G401.6 (cell line): ENCODE data around the gene CMTM5.
"Not testable (repeated sequence)": the region's sequence is repeated elsewhere in the genome, so short reads cannot be mapped to it uniquely, and the experiment has no call there.

Source experiments
- FAIRE-seq: peaks from 2 replicates; lab custom pipeline; 2012; peaks lifted over from hg19 to GRCh38; lab: Jason Lieb, UNC

Gene CMTM5

DNA sequence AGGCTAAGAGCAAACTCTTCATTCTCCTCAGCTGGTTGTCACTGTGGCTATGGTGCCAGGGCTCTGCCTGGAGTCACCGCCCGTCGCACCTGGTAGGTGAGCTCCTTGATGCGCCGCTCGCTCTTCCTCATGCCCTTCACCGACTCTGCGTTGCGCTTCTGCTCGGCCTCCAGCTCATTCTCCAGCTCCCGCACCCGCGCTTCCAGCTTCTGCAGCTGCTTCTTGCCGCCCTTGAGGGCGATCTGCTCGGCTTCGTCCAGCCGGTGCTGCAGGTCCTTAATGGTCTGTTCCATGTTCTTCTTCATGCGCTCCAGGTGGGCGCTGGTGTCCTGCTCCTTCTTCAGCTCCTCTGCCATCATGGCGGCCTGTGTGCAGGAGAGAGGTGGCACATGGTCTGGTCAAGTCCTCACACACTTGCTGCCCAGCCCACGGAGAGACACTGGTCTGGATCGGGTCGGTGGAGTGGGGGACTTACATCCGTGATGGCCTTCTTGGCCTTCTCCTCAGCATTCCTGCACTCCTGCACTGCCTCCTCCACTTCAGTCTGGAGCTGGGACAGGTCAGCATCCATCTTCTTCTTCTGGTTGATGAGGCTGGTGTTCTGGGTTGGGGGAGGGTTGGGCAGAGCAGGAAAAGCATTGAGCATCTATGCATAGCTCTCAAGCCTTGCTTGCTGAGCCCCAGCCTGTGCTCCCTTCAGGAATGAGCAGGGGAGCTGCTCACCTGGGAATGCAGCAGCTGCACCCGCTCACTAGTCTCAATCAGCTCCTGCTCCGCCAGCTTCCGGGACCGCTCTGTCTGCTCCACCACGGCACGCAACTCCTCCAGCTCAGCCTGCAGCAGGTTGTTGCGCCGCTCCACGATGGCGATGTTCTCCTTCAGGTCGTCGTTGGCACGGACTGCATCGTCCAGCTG lies 38.3 kb downstream of the CMTM5 start:
- FAIRE-seq, result no peak

DNA sequence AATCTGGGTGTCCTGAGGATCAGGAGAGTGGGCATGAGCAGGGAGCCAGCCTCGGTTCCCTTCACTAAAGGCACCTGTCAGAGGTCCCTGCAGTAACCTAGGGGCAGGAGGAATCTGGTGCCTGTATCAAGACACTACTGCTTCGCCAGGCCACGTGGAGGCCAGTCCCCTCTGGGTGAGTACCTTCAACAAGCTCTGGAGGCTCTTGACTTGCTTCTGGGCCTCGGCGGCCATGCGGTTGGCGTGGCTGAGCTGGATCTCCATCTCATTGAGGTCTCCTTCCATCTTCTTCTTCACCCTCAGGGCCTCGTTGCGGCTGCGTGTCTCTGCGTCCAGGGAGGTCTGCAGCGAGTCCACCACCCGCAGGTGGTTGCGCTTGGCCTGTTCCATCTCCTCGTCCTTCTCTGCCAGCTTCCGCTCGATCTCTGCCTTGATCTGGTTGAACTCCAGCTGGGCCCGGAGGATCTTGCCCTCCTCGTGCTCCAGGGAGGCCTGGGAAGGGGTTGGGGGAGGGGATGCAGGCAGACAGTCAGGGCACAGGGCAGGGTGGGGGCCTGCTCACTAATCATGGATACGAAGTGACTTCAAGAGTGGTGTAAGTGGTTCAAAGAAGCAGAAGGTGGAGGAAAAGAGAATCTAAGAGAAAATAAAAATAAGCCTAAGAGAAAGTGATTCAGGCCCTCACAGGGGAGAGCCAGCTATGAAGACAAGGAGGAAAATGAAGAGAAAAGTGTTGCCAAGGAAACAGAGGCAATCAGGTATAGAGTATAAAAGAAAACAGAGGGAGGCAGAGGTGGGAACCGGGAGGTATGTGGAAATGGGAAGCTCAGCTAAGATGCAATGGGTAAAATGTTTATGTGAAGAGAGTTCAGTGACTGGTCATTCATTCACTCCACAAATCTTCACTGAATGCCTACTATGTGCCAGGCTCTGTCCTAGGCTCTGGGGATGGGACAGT lies 39.3 kb downstream of the CMTM5 start:
- no peak for FAIRE-seq

DNA sequence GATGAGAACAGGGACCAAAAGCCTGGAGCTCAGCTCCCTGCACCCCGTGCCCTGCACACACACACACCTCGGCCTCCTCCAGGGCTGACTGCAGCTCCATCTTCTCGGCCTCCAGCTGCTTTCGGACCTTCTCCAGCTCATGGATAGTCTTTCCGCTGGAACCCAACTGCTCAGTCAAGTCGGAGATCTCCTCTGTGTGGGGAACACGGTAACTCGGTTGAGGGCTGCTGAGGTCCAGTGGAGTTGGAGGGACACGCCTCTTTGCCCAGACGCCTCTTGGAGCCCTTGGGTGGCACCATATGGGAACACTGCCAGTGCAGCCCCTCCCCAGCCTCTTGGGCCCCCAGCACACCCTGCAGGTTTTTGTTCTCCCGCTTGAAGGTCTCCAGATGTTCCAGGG lies 40.0 kb downstream of the CMTM5 start:
- FAIRE-seq, result no peak

GRCh38 chr14:23417269-23417668 lies 40.4 kb downstream of the CMTM5 start:
- FAIRE-seq, result not testable (repeated sequence)

- no peak for FAIRE-seq
Measured at GRCh38 chr14:23418021-23418420, 41.2 kb downstream of the CMTM5 start.

- FAIRE-seq, result not testable (repeated sequence)
Measured at GRCh38 chr14:23419646-23420045, 42.8 kb downstream of the CMTM5 start.

DNA sequence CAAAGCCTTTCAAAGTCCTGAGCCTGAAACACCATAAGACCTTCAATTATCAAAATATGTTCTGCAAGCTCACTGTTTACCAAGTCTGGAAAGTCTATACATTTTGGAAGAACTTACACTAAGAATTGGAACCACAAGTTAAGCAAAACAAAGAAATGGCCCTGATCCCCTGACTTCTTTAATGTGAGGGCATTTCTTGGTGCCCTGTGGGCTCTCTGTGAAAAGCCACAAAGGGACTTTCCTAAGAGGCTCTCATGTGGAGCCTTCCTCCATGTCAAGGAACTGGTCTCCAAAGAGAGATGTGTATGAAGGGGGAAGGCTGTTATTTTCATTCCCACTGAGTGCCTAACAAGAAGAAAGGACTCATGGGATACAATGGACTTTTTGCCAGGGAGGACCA lies 44.7 kb downstream of the CMTM5 start:
- no peak for FAIRE-seq

- FAIRE-seq, result no peak
Measured at GRCh38 chr14:23423657-23424056, 46.8 kb downstream of the CMTM5 start.

DNA sequence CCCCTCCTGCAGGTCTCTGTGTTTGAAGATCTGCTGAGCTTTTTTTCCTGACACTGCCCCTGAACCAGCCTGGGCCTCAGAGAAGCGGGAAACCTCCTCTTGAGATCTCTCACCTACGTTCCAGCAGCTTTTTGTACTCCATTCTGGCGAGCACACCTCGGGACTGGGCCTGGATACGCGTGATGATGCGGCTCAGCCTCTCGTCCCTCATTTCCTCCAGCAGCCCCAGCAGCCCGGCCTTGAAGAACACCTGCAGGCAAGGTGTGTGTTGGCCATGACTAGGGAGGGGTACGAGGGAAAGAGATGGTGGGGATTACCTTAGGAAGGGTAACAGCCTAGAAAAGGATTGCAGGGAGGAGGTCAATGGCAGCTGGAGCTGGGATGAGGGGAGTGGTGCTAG lies 48.3 kb downstream of the CMTM5 start:
- FAIRE-seq, result no peak

GRCh38 chr14:23425798-23426197 lies 49.0 kb downstream of the CMTM5 start:
- not testable (repeated sequence) for FAIRE-seq

DNA sequence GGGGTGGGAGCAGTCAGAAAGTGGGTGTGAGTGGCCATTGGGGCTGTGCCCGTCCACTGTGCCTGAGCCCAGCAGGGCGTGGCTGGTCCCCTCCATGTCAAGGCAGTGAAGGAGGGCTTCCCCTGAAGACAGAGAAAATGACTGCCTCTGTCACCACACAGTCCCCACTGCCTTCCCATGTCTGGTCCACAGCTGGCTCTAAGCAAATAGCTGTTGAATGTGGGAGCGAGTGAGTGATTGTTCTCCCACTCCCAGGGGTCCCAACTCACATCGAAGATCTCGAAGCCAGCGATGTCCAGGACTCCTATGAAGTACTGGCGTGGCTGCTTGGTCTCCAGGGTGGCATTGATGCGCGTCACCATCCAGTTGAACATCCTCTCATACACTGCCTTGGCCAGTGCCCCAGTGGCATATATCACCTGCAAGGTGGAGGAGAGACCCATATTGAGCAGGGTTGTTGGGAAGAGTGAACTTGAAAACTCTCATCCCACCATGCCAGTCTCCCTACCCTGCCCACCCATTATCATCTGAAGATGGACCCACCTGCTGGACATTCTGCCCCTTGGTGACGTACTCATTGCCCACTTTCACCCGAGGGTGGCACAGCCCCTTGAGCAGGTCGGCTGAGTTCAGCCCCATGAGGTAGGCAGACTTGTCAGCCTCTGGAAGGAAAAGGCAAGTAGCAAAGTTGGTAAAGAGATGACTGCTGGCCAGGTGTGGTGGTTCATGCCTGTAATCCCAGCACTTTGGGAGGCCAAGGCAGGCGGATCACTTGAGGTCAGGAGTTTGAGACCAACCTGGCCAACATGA lies 52.0 kb downstream of the CMTM5 start:
- FAIRE-seq, result no peak
